ENCODE results near the gene ANAPC2.

DNA sequence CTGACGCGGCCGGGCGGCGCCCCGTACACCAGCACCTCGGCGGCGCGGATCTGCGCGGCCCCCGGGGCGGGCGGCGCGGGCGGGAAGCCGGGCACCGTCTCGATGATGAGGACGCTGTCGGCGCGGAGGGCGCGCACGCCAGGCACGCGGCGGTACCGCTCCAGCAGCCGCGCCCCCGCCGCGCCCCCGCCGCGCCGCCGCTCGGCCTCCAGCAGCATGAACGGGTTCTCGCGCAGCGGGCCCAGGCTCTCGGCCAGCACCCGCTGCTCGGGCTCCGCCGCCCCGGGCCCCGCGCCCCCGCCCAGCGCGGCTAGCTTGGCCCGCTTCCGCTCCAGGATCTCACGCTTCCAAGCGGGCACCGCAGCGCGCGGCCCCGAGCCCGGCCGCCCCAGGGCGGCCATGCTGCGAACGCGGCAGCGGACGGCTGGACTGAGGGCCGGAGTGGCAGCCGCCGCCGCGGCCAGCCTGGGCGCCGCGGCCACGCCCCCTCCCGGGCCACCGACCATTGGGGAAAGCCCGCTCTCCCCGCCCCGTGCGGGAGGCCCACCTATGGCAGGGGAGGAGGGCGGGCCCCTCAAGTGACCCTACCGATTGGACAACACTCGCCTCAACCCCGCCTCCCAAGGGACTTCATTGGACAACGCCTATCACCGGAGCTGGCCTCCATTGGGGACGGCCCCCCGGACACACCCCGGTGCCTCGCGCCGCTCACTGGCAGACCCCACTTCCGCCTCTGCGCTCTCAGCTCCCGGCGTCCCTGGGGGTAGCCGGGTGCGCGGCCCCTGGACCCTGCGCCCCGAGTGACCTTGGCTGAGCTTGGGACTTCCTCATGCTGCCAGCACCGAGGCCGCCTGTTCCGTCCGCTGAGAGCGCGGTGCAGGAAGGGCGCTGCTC is 12.2 kb upstream of the ANAPC2 start, which contains the start of gene TPRN:
- TF ChIP-seq, protein P1, sequence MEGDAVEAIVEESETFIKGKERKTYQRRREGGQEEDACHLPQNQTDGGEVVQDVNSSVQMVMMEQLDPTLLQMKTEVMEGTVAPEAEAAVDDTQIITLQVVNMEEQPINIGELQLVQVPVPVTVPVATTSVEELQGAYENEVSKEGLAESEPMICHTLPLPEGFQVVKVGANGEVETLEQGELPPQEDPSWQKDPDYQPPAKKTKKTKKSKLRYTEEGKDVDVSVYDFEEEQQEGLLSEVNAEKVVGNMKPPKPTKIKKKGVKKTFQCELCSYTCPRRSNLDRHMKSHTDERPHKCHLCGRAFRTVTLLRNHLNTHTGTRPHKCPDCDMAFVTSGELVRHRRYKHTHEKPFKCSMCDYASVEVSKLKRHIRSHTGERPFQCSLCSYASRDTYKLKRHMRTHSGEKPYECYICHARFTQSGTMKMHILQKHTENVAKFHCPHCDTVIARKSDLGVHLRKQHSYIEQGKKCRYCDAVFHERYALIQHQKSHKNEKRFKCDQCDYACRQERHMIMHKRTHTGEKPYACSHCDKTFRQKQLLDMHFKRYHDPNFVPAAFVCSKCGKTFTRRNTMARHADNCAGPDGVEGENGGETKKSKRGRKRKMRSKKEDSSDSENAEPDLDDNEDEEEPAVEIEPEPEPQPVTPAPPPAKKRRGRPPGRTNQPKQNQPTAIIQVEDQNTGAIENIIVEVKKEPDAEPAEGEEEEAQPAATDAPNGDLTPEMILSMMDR (IDR thresholded peaks at IDR 0.05; ENCODE audit: low read length): no peak
- no peak for TF ChIP-seq EZH2phosphoT487 (IDR thresholded peaks at IDR 0.05; ENCODE audit: low read length)

Data from MM.1S (cell line).